ENCODE data around the gene STK17B. TPM values are rescaled to one million over a fixed set of nuclear protein-coding genes. Genes with fewer than 3 reads are reported as not detected.

Gene STK17B
- 14.6 TPM for polyA plus RNA-seq (2012; ENCODE audit: low read depth, missing spikeins)

DNA sequence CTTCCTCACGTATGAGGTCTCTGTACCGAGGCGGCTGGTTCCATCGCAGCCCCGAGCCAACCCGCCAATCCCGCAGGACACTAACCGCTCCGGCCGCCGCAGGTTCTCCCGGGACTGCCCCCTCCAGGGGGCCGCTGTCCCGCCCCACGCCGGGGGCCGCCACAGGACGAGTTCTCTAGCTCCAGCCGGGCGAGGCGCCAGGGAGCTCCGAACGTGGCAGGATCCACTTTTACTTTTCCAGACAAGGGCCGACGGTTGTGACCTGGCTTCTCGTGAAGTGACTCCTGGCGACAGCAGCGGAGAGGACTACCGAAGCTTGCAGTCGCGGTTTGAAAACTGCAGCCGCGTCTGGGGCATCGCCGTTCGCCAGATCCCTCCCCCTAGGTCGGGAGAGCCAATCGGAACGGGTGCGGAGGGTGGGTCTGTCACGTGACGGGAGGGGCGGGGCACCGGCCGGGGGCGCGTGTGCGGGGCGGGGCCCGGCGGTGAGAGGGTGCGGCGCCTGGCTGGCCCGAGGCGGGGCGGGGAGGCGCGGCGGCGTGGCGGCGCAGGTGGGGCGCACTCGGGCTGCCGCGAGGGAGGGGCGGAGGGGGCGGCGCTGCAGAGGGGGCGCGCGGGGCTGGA, at the start of gene STK17B:
STK17B (minus strand) TSS at position 331 of the 624 bp plus-strand sequence. CDS start 8,195 bp downstream, outside the sequence.
- peak; percentile 81 for DNase-seq (ENCODE audit: insufficient read length, low spot score)
- peak; percentile 100 for TF ChIP-seq TAF1 (IDR thresholded peaks at IDR 0.05; ENCODE audit: low read depth, low read length)
- no peak for TF ChIP-seq PAX5 (IDR thresholded peaks at IDR 0.05; ENCODE audit: insufficient read depth, low read length, severe bottlenecking)
- TF ChIP-seq POLR2AphosphoS5 (IDR thresholded peaks at IDR 0.05; ENCODE audit: low read depth, low read length) = peak; percentile 99
- no peak for TF ChIP-seq SPI1 (IDR thresholded peaks at IDR 0.05; ENCODE audit: low read depth, low read length)
- TF ChIP-seq POLR2A (IDR thresholded peaks at IDR 0.05; ENCODE audit: low read depth, low read length) = peak; percentile 98
- TF ChIP-seq POU2F2 (IDR thresholded peaks at IDR 0.05; ENCODE audit: low read depth, low read length) = peak; percentile 90
- peak; percentile 99 for FAIRE-seq

DNA sequence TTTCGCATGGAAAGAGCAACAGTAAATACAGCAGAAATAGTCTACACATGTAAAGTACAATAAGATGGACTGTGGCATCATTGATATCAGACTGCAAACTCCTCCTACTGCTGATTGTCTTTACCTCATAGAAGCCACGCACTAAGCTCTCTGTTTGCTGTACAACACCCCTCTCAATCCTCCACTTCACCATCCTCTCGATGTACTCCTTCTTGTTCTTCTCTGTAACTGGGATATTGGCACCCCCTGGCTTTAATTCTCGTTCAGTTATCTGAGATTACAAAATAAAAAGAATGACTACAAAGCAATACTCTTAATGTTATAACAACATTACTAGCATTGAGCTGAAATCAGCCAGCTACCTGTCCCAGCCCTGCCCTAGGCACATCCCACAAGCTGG, 49.3 kb upstream of the STK17B start:
- no peak for TF ChIP-seq SPI1 (IDR thresholded peaks at IDR 0.05; ENCODE audit: low read depth, low read length)
- FAIRE-seq (no peak), DNase-seq (ENCODE audit: insufficient read length, low spot score) (no peak)

- no peak for TF ChIP-seq POU2F2 (IDR thresholded peaks at IDR 0.05; ENCODE audit: low read depth, low read length)
- TF ChIP-seq TAF1 (IDR thresholded peaks at IDR 0.05; ENCODE audit: low read depth, low read length) = no peak
- no peak for TF ChIP-seq PAX5 (IDR thresholded peaks at IDR 0.05; ENCODE audit: insufficient read depth, low read length, severe bottlenecking)
- no peak for TF ChIP-seq POLR2A (IDR thresholded peaks at IDR 0.05; ENCODE audit: low read depth, low read length)
- no peak for TF ChIP-seq SPI1 (IDR thresholded peaks at IDR 0.05; ENCODE audit: low read depth, low read length)
- TF ChIP-seq POLR2AphosphoS5 (IDR thresholded peaks at IDR 0.05; ENCODE audit: low read depth, low read length) = no peak
- DNase-seq (ENCODE audit: insufficient read length, low spot score) (no peak), FAIRE-seq (no peak)
Observed at GRCh38 chr2:196219671-196220070, 48.3 kb upstream of the STK17B start.

DNA sequence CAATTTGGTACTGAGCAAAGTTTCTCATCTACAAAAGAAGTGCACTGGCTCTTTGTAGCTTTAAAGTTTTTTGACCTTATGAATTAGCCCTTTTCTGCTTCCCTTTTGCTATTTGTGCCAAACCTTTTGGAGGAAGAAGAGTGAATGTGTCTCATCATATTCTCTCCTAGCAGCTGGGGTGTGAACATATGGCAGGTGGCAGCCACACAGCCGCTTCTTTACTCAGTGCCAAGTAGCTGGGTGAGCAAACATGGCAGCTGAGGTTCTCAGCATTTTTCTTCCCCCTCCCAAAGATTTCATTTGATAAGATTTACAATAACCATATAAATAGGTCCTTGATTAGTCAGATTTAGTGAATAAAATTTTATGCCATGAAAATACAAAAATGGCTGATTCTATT, 46.7 kb upstream of the STK17B start:
- DNase-seq (ENCODE audit: insufficient read length, low spot score) = no peak
- no peak for FAIRE-seq
- TF ChIP-seq TAF1 (IDR thresholded peaks at IDR 0.05; ENCODE audit: low read depth, low read length) = no peak
- TF ChIP-seq PAX5 (IDR thresholded peaks at IDR 0.05; ENCODE audit: insufficient read depth, low read length, severe bottlenecking) = no peak
- no peak for TF ChIP-seq POU2F2 (IDR thresholded peaks at IDR 0.05; ENCODE audit: low read depth, low read length)
- no peak for TF ChIP-seq POLR2AphosphoS5 (IDR thresholded peaks at IDR 0.05; ENCODE audit: low read depth, low read length)
- TF ChIP-seq POLR2A (IDR thresholded peaks at IDR 0.05; ENCODE audit: low read depth, low read length) = no peak
- TF ChIP-seq SPI1 (IDR thresholded peaks at IDR 0.05; ENCODE audit: low read depth, low read length) = no peak

DNA sequence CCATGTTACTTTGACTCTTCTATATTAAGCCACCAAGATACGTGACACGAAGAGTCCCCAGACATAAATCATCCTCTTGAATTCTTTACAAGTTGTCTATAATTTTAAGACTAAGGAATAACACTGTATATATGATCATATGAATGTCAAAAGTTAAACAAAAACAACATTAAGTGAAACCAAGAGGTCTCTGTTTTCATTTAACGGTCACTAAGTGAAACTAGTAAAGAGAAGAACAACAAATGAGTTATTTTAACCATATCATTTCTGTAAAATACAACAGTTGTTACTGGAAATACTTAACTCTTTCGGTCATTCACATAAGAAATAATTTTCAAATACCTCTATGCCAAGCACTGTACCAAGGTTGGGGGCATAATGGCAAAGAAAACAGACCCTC, 45.7 kb upstream of the STK17B start:
- DNase-seq (ENCODE audit: insufficient read length, low spot score) (no peak), FAIRE-seq (no peak)
- no peak for TF ChIP-seq SPI1 (IDR thresholded peaks at IDR 0.05; ENCODE audit: low read depth, low read length)
- no peak for TF ChIP-seq PAX5 (IDR thresholded peaks at IDR 0.05; ENCODE audit: insufficient read depth, low read length, severe bottlenecking)
- no peak for TF ChIP-seq POLR2AphosphoS5 (IDR thresholded peaks at IDR 0.05; ENCODE audit: low read depth, low read length)
- TF ChIP-seq POLR2A (IDR thresholded peaks at IDR 0.05; ENCODE audit: low read depth, low read length) = no peak
- TF ChIP-seq POU2F2 (IDR thresholded peaks at IDR 0.05; ENCODE audit: low read depth, low read length) = no peak
- no peak for TF ChIP-seq TAF1 (IDR thresholded peaks at IDR 0.05; ENCODE audit: low read depth, low read length)

DNA sequence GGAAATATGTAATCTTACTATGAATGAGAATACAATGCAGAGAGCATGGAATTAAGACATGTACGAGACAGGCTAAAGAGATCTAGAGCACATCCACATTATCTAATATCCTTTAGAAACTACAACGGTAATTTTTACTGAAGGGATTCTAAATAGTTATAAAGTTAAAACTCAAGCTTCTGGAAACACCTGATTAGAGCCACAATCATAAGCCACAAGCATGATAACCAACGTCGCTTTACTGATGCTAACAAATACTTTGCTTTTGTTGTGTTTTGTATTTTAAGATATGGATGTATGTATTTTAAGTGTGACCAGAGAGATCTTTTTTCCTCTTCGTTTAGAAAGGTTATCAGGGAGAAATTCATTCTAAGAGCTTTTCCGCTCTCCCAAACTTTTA, 44.0 kb upstream of the STK17B start:
- DNase-seq (ENCODE audit: insufficient read length, low spot score) (no peak), FAIRE-seq (no peak)
- TF ChIP-seq POLR2A (IDR thresholded peaks at IDR 0.05; ENCODE audit: low read depth, low read length) (no peak), PAX5 (IDR thresholded peaks at IDR 0.05; ENCODE audit: insufficient read depth, low read length, severe bottlenecking) (no peak)

- DNase-seq (ENCODE audit: insufficient read length, low spot score) (no peak), FAIRE-seq (no peak)
- TF ChIP-seq POU2F2 (IDR thresholded peaks at IDR 0.05; ENCODE audit: low read depth, low read length) (no peak), POLR2A (IDR thresholded peaks at IDR 0.05; ENCODE audit: low read depth, low read length) (no peak), POLR2AphosphoS5 (IDR thresholded peaks at IDR 0.05; ENCODE audit: low read depth, low read length) (no peak), TAF1 (IDR thresholded peaks at IDR 0.05; ENCODE audit: low read depth, low read length) (no peak), PAX5 (IDR thresholded peaks at IDR 0.05; ENCODE audit: insufficient read depth, low read length, severe bottlenecking) (no peak), SPI1 (IDR thresholded peaks at IDR 0.05; ENCODE audit: low read depth, low read length) (no peak)
Observed at GRCh38 chr2:196214156-196214555, 42.8 kb upstream of the STK17B start.

DNA sequence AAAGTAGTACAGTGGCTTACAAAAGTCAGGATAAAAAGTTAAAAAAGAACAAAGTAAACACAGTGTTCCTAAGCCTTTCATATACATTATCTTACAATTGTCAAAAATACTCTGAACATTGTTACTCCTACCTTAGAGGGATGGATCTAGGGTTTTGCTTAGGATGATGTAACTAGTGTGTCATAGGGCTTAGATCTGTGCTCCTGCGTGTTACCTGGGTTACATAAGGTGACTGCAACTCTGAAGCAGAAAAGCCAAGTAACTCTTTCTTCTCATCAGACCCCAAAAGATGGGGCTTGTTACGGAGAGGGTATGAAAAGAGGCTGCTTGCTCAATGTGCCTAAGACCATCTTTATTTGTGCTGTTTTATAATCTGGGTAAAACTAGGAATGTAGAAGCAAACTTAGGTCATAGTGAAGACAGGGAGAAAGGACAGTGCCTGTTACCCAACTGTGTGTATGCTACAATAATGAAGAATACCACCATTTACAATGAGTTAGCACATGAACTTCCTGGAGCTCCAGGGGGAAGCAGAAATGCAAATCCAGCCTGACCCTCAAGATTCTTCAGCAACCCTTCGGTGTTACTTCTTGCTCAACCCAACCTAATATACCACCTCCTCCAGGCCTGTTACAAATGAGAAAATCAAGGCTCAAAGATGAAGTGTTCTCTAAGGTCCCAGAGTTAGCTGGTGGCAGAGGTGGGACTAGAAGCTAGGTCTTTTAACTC, 42.0 kb upstream of the STK17B start:
- TF ChIP-seq POLR2A (IDR thresholded peaks at IDR 0.05; ENCODE audit: low read depth, low read length) (no peak), POU2F2 (IDR thresholded peaks at IDR 0.05; ENCODE audit: low read depth, low read length) (no peak), SPI1 (IDR thresholded peaks at IDR 0.05; ENCODE audit: low read depth, low read length) (no peak), POLR2AphosphoS5 (IDR thresholded peaks at IDR 0.05; ENCODE audit: low read depth, low read length) (no peak), PAX5 (IDR thresholded peaks at IDR 0.05; ENCODE audit: insufficient read depth, low read length, severe bottlenecking) (no peak)
- FAIRE-seq = no peak

DNA sequence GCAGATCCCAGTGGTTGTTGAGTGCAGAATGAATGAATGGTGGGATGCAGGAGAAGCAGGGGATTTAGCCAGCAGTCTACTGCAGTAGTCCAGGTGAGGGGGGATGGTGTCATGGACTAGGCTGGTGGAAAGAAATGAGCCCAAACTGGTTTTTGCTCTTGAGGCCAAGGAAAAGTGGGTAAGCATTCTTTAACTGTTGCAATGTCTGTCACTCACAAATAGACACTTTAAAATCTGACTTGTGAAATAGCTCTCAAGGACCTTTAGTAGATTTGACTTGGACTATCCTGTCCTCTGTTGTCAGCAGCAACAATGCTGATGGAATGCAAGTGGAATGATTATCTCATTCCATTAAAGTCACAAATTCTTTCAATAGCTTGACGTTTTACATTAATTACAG, 37.5 kb upstream of the STK17B start:
- TF ChIP-seq POLR2AphosphoS5 (IDR thresholded peaks at IDR 0.05; ENCODE audit: low read depth, low read length) = no peak
- TF ChIP-seq PAX5 (IDR thresholded peaks at IDR 0.05; ENCODE audit: insufficient read depth, low read length, severe bottlenecking) = no peak
- no peak for TF ChIP-seq TAF1 (IDR thresholded peaks at IDR 0.05; ENCODE audit: low read depth, low read length)
- DNase-seq (ENCODE audit: insufficient read length, low spot score) (no peak), FAIRE-seq (peak; percentile 51)

More for the DNA sequence above, 42.0 kb upstream of the STK17B start:
- no peak for DNase-seq (ENCODE audit: insufficient read length, low spot score)

- no peak for TF ChIP-seq POLR2AphosphoS5 (IDR thresholded peaks at IDR 0.05; ENCODE audit: low read depth, low read length)
- TF ChIP-seq TAF1 (IDR thresholded peaks at IDR 0.05; ENCODE audit: low read depth, low read length) = no peak
- no peak for TF ChIP-seq POLR2A (IDR thresholded peaks at IDR 0.05; ENCODE audit: low read depth, low read length)
- TF ChIP-seq SPI1 (IDR thresholded peaks at IDR 0.05; ENCODE audit: low read depth, low read length) = no peak
- no peak for TF ChIP-seq POU2F2 (IDR thresholded peaks at IDR 0.05; ENCODE audit: low read depth, low read length)
- no peak for TF ChIP-seq PAX5 (IDR thresholded peaks at IDR 0.05; ENCODE audit: insufficient read depth, low read length, severe bottlenecking)
- DNase-seq (ENCODE audit: insufficient read length, low spot score) = no peak
- FAIRE-seq = peak; percentile 35
Observed at GRCh38 chr2:196206804-196207203, 35.4 kb upstream of the STK17B start.
